ENCODE data around the gene DTX1.
A peak's percentile ranks its signal among the peaks of the same experiment; 100 is the strongest.

The DTX1 gene

GRCh38 chr12:113056631-113057488, at the start of gene DTX1:
Gene DTX1, plus strand, starts transcription at chr12:113056730. Its CDS starts 1,463 bp downstream, at chr12:113058193.
- ATAC-seq (replicated peaks), result peak; percentile 58 to 59
- peaks cover 39 to 46% of the 10 kb centered on the region in 2 donors for H3K4me1 Mint-ChIP-seq
- peak within 1 kb of the TSS; percentile 90 for H3K27ac Mint-ChIP-seq
- DNase-seq, result no peak
- H3K4me3 Mint-ChIP-seq, result peak within 1 kb of the TSS in 1 of 2 donors; percentile 82
- no peaks in the 10 kb centered on the region for H3K27me3 Mint-ChIP-seq
- H3K36me3 Mint-ChIP-seq, result peaks cover 0 to 13% of the 10 kb centered on the region in 2 donors
- no peaks in the 10 kb centered on the region for H3K9me3 Mint-ChIP-seq

GRCh38 chr12:113007166-113007565, 49.4 kb upstream of the DTX1 start:
- Mint-ChIP-seq H3K27ac (no peak overlapping the region), H3K9me3 (peaks cover 9 to 10% of the 10 kb centered on the region in 2 donors)

GRCh38 chr12:113010701-113011100, 45.8 kb upstream of the DTX1 start:
- Mint-ChIP-seq H3K4me3 (no peak overlapping the region), H3K36me3 (peaks cover 39 to 58% of the 10 kb centered on the region in 2 donors), H3K27me3 (no peaks in the 10 kb centered on the region), H3K4me1 (no peaks in the 10 kb centered on the region), H3K27ac (no peak overlapping the region), H3K9me3 (peaks cover 9 to 10% of the 10 kb centered on the region in 2 donors)
- ATAC-seq (replicated peaks), result no peak
- no peak for DNase-seq

More at GRCh38 chr12:113007166-113007565, 49.4 kb upstream of the DTX1 start:
- no peak overlapping the region for H3K4me3 Mint-ChIP-seq
- H3K36me3 Mint-ChIP-seq, result peaks cover 44 to 72% of the 10 kb centered on the region in 2 donors
- DNase-seq, result no peak
- ATAC-seq (replicated peaks), result no peak
- H3K4me1 Mint-ChIP-seq, result no peaks in the 10 kb centered on the region
- H3K27me3 Mint-ChIP-seq, result no peaks in the 10 kb centered on the region

- Mint-ChIP-seq H3K4me3 (no peak overlapping the region), H3K27me3 (no peaks in the 10 kb centered on the region), H3K9me3 (peaks cover 9 to 10% of the 10 kb centered on the region in 2 donors), H3K4me1 (no peaks in the 10 kb centered on the region), H3K27ac (no peak overlapping the region), H3K36me3 (peaks cover 29 to 32% of the 10 kb centered on the region in 2 donors)
- ATAC-seq (replicated peaks), result no peak
- DNase-seq, result no peak
Observed at GRCh38 chr12:113014565-113014964, 42.0 kb upstream of the DTX1 start.

GRCh38 chr12:113016796-113017195, 39.7 kb upstream of the DTX1 start:
- H3K27ac Mint-ChIP-seq, result no peak overlapping the region
- H3K27me3 Mint-ChIP-seq, result peaks cover 0 to 13% of the 10 kb centered on the region in 2 donors
- no peak for DNase-seq
- ATAC-seq (replicated peaks), result no peak
- peaks cover under 1 to 2% of the 10 kb centered on the region in 2 donors for H3K9me3 Mint-ChIP-seq
- H3K4me1 Mint-ChIP-seq, result no peaks in the 10 kb centered on the region
- peaks cover 8 to 9% of the 10 kb centered on the region in 2 donors for H3K36me3 Mint-ChIP-seq
- H3K4me3 Mint-ChIP-seq, result no peak overlapping the region

- Mint-ChIP-seq H3K4me3 (no peak overlapping the region), H3K27me3 (peaks cover 8 to 22% of the 10 kb centered on the region in 2 donors), H3K9me3 (no peaks in the 10 kb centered on the region), H3K4me1 (peaks cover 4 to 5% of the 10 kb centered on the region in 2 donors), H3K36me3 (peaks cover 0 to 6% of the 10 kb centered on the region in 2 donors), H3K27ac (no peak overlapping the region)
- DNase-seq (no peak), ATAC-seq (replicated peaks) (no peak)
Observed at GRCh38 chr12:113019025-113019424, 37.5 kb upstream of the DTX1 start.

GRCh38 chr12:113021500-113021899, 35.0 kb upstream of the DTX1 start:
- no peaks in the 10 kb centered on the region for H3K9me3 Mint-ChIP-seq
- H3K36me3 Mint-ChIP-seq, result peaks cover 0 to 8% of the 10 kb centered on the region in 2 donors
- peaks cover 8 to 22% of the 10 kb centered on the region in 2 donors for H3K27me3 Mint-ChIP-seq
- peaks cover 4 to 5% of the 10 kb centered on the region in 2 donors for H3K4me1 Mint-ChIP-seq
- no peak for ATAC-seq (replicated peaks)
- H3K27ac Mint-ChIP-seq, result no peak overlapping the region
- H3K4me3 Mint-ChIP-seq, result no peak overlapping the region
- no peak for DNase-seq

- Mint-ChIP-seq H3K36me3 (peaks cover 0 to 2% of the 10 kb centered on the region in 2 donors), H3K4me3 (no peak overlapping the region), H3K4me1 (peaks cover 5 to 7% of the 10 kb centered on the region in 2 donors), H3K27me3 (peaks cover 8 to 22% of the 10 kb centered on the region in 2 donors), H3K9me3 (no peaks in the 10 kb centered on the region), H3K27ac (no peak overlapping the region)
- ATAC-seq (replicated peaks) (no peak), DNase-seq (no peak)
Observed at GRCh38 chr12:113022563-113023297, 33.8 kb upstream of the DTX1 start.

GRCh38 chr12:113027726-113028125, 28.8 kb upstream of the DTX1 start:
- ATAC-seq (replicated peaks), result no peak
- peaks cover 3 to 5% of the 10 kb centered on the region in 2 donors for H3K27me3 Mint-ChIP-seq
- no peaks in the 10 kb centered on the region for H3K9me3 Mint-ChIP-seq
- H3K4me3 Mint-ChIP-seq, result no peak overlapping the region
- DNase-seq, result no peak
- H3K27ac Mint-ChIP-seq, result no peak overlapping the region
- H3K4me1 Mint-ChIP-seq, result peaks cover 10 to 15% of the 10 kb centered on the region in 2 donors
- peaks cover 0 to 2% of the 10 kb centered on the region in 2 donors for H3K36me3 Mint-ChIP-seq

GRCh38 chr12:113030875-113031525, 25.5 kb upstream of the DTX1 start:
- DNase-seq (no peak), ATAC-seq (replicated peaks) (peak; percentile 66 to 72)
- Mint-ChIP-seq H3K27ac (no peak overlapping the region), H3K27me3 (no peaks in the 10 kb centered on the region), H3K36me3 (peaks cover 0 to 4% of the 10 kb centered on the region in 2 donors), H3K4me1 (peaks cover 6 to 12% of the 10 kb centered on the region in 2 donors), H3K9me3 (no peaks in the 10 kb centered on the region), H3K4me3 (no peak overlapping the region)

GRCh38 chr12:113039911-113040445, 16.6 kb upstream of the DTX1 start:
- Mint-ChIP-seq H3K27me3 (peaks cover 0 to 5% of the 10 kb centered on the region in 2 donors), H3K4me1 (peaks cover 6% of the 10 kb centered on the region in 2 donors), H3K4me3 (no peak overlapping the region), H3K36me3 (peaks cover 3 to 9% of the 10 kb centered on the region in 2 donors), H3K9me3 (no peaks in the 10 kb centered on the region), H3K27ac (no peak overlapping the region)
- DNase-seq, result no peak
- no peak for ATAC-seq (replicated peaks)

- Mint-ChIP-seq H3K36me3 (peaks cover 3 to 9% of the 10 kb centered on the region in 2 donors), H3K27me3 (peaks cover 0 to 5% of the 10 kb centered on the region in 2 donors), H3K4me3 (no peak overlapping the region), H3K9me3 (no peaks in the 10 kb centered on the region), H3K4me1 (peaks cover 6% of the 10 kb centered on the region in 2 donors), H3K27ac (no peak overlapping the region)
- ATAC-seq (replicated peaks), result no peak
- no peak for DNase-seq
Observed at GRCh38 chr12:113040722-113041171, 15.8 kb upstream of the DTX1 start.

GRCh38 chr12:113041560-113041959, 15.0 kb upstream of the DTX1 start:
- Mint-ChIP-seq H3K4me1 (peaks cover 6% of the 10 kb centered on the region in 2 donors), H3K4me3 (no peak overlapping the region), H3K9me3 (no peaks in the 10 kb centered on the region), H3K27me3 (peaks cover 0 to 5% of the 10 kb centered on the region in 2 donors), H3K36me3 (peaks cover 3 to 7% of the 10 kb centered on the region in 2 donors), H3K27ac (no peak overlapping the region)
- DNase-seq, result no peak
- ATAC-seq (replicated peaks), result no peak

- H3K4me1 Mint-ChIP-seq, result peaks cover 6 to 10% of the 10 kb centered on the region in 2 donors
- H3K27me3 Mint-ChIP-seq, result peaks cover 0 to 5% of the 10 kb centered on the region in 2 donors
- DNase-seq (no peak), ATAC-seq (replicated peaks) (no peak)
- H3K36me3 Mint-ChIP-seq, result peaks cover 3 to 7% of the 10 kb centered on the region in 2 donors
- no peak overlapping the region for H3K4me3 Mint-ChIP-seq
- no peak overlapping the region for H3K27ac Mint-ChIP-seq
- H3K9me3 Mint-ChIP-seq, result no peaks in the 10 kb centered on the region
Observed at GRCh38 chr12:113043240-113043639, 13.3 kb upstream of the DTX1 start.
